A673 (cell line): ENCODE data around the gene FERMT3.

Experiments
- EZH2 ChIP-seq: fragments of 200-600 bp; sonication (generic); IDR thresholded peaks from 2 replicates; pipeline ENCODE4 v1.6.1; 2017; ENCODE audit warnings: borderline replicate concordance, low read depth, mild to moderate bottlenecking, mixed read lengths, antibody characterized with exemption, low read length; ENCODE audit not compliant: poor library complexity, severe bottlenecking
- TF ChIP-seq, protein P1 (sequence below): fragments of 300-800, 200-600 bp; sonication (generic); conservative IDR thresholded peaks from 2 replicates; pipeline ENCODE4 v1.5.1; 2017; ENCODE audit warnings: low read depth, mild to moderate bottlenecking, antibody characterized with exemption, low read length, moderate library complexity, mixed read lengths

- TF ChIP-seq, protein P1, sequence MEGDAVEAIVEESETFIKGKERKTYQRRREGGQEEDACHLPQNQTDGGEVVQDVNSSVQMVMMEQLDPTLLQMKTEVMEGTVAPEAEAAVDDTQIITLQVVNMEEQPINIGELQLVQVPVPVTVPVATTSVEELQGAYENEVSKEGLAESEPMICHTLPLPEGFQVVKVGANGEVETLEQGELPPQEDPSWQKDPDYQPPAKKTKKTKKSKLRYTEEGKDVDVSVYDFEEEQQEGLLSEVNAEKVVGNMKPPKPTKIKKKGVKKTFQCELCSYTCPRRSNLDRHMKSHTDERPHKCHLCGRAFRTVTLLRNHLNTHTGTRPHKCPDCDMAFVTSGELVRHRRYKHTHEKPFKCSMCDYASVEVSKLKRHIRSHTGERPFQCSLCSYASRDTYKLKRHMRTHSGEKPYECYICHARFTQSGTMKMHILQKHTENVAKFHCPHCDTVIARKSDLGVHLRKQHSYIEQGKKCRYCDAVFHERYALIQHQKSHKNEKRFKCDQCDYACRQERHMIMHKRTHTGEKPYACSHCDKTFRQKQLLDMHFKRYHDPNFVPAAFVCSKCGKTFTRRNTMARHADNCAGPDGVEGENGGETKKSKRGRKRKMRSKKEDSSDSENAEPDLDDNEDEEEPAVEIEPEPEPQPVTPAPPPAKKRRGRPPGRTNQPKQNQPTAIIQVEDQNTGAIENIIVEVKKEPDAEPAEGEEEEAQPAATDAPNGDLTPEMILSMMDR: no peak
- no peak for TF ChIP-seq EZH2
These were observed 25.6 kb upstream of the FERMT3 start for GRCh38 chr11:64180891-64181290.
